A549 (cell line): ENCODE results near the gene THAP3. TPM values are rescaled to one million over a fixed set of nuclear protein-coding genes. Genes with fewer than 3 reads are reported as not detected.
A peak's percentile ranks its signal among the peaks of the same experiment; 100 is the strongest.

Experiments
- ATAC-seq, 2 experiments: fragments of 200-7000 bp in 1 of 2; fragments of >200 bp in 1 of 2; cut with Nextera tagmentation in 1 of 2; cut with Tn5 transposase in 1 of 2; 3 replicates each; pipeline versions ENCODE4 v1.8.0 to v1.9.1; 2018 to 2020; ENCODE audit warnings: mild to moderate bottlenecking in 1 of 2, moderate library complexity in 1 of 2
- CTCF ChIA-PET: fragments of 300-600 bp; sonication (Branson Sonifier 250); formaldehyde crosslinking; extraction: SDS; loops from one replicate; lab custom pipeline; 2021; ENCODE audit warnings: antibody characterized with exemption, inconsistent platforms; lab: Yijun Ruan, JAX
- POLR2A ChIA-PET: fragments of 350-600 bp; formaldehyde crosslinking; extraction: SDS; loops from one replicate; lab custom pipeline; 2021; ENCODE audit warnings: antibody characterized with exemption, inconsistent platforms; lab: Yijun Ruan, JAX
- DNase-seq, 2 experiments: peaks; one replicate each; pipeline versions ENCODE4 v3.0.0 to v3.0.0-alpha.2; 2011 to 2016; ENCODE audit warnings: low read depth in 1 of 2, low spot score in 1 of 2
- FAIRE-seq: peaks from 2 replicates; lab custom pipeline; 2011; peaks lifted over from hg19 to GRCh38; lab: Jason Lieb, UNC
- H3K27ac ChIP-seq, 2 experiments: fragments of >200 bp; sonication (Bioruptor Twin); formaldehyde crosslinking; 3 replicates each; pipeline ENCODE4 v1.5.1; 2016 to 2017
- H3K4me1 ChIP-seq: fragments of >200 bp; sonication (Bioruptor Twin); formaldehyde crosslinking; 3 replicates; pipeline ENCODE4 v1.6.1; 2016
- H3K4me2 ChIP-seq: fragments of >200 bp; sonication (Bioruptor Twin); formaldehyde crosslinking; 3 replicates; pipeline ENCODE4 v1.6.1; 2016
- H3K4me3 ChIP-seq: fragments of >200 bp; sonication (Bioruptor Twin); formaldehyde crosslinking; 3 replicates; pipeline ENCODE4 v1.5.1; 2016
- H3K9me3 ChIP-seq: fragments of >200 bp; sonication (Bioruptor Twin); formaldehyde crosslinking; 3 replicates; pipeline ENCODE4 v1.6.1; 2016
- BHLHE40 ChIP-seq: IDR thresholded peaks from 2 replicates; pipeline ENCODE4 v1.6.1; 2012; ENCODE audit warnings: low read depth, low read length, inconsistent platforms
- CBX8 ChIP-seq: fragments of 200-600 bp; sonication (generic); IDR thresholded peaks from 2 replicates; pipeline ENCODE4 v1.6.1; 2016
- CHD2 ChIP-seq: fragments of 150-350 bp; IDR thresholded peaks from 2 replicates; pipeline ENCODE4 v1.6.1; 2014; ENCODE audit warnings: low read length; ENCODE audit not compliant: partially characterized antibody
- CHD4 ChIP-seq: fragments of 200-600 bp; sonication (generic); IDR thresholded peaks from 2 replicates; pipeline ENCODE4 v1.6.1; 2016; ENCODE audit warnings: antibody characterized with exemption, mild to moderate bottlenecking, borderline replicate concordance
- HEYL ChIP-seq: fragments of 250-450 bp; sonication (Bioruptor Pico); IDR thresholded peaks from 2 replicates; pipeline ENCODE4 v1.8.0; 2021; ENCODE audit warnings: mild to moderate bottlenecking, moderate library complexity
- KDM5A ChIP-seq: fragments of 200-600 bp; sonication (generic); IDR thresholded peaks from 2 replicates; pipeline ENCODE4 v1.6.1; 2016; ENCODE audit warnings: antibody characterized with exemption, mild to moderate bottlenecking
- POLR2A ChIP-seq: IDR thresholded peaks from 2 replicates; pipeline ENCODE4 v1.6.1; 2012; ENCODE audit warnings: mild to moderate bottlenecking, low read length
- RAD21 ChIP-seq, 2 experiments: fragments of >200 bp in 1 of 2; sonication (Bioruptor Twin) in 1 of 2; formaldehyde crosslinking in 1 of 2; IDR thresholded peaks in 1 of 2; conservative IDR thresholded peaks in 1 of 2; 2 replicates in 1 of 2; 3 replicates in 1 of 2; pipeline ENCODE4 v1.6.1; 2012 to 2018; ENCODE audit warnings: inconsistent platforms in 1 of 2
- USF2 ChIP-seq: fragments of 450-650 bp; IDR thresholded peaks from 2 replicates; pipeline ENCODE4 v1.6.1; 2014; ENCODE audit warnings: antibody characterized with exemption
- ZNF302 ChIP-seq: fragments of 250-450 bp; sonication (Bioruptor Pico); IDR thresholded peaks from 2 replicates; pipeline ENCODE4 v1.9.0; 2021; ENCODE audit warnings: inconsistent platforms, mild to moderate bottlenecking, moderate library complexity
- ZSCAN20 ChIP-seq: fragments of 250-450 bp; sonication (Bioruptor Pico); IDR thresholded peaks from 2 replicates; pipeline ENCODE4 v1.8.0; 2022; ENCODE audit warnings: mild to moderate bottlenecking, moderate library complexity
- WGBS: methylation state at CpG from one replicate; pipeline ENCODE4 v1.1.6; 2017; ENCODE audit errors: missing lambda C conversion rate; 5-methylcytosine and 5-hydroxymethylcytosine counted together
- polyA plus RNA-seq, 4 experiments: library from polyadenylated mRNA; depleted of rRNA in 3 of 4; stranded (reverse); fragments of >200 nt; fragmentation: RNase III in 1 of 4; extraction: RNeasy Plus Mini Kit Qiagen cat#74134 plus additional on column Dnase treatment in 1 of 4; gene quantifications; 2 replicates in 3 of 4; 3 replicates in 1 of 4; pipeline ENCODE4 v1.2.3, GENCODE V29; 2011 to 2017
- TF ChIP-seq, protein P1 (sequence below): IDR thresholded peaks from 2 replicates; pipeline ENCODE4 v1.6.1; 2012
- TF ChIP-seq, protein P2 (sequence below): IDR thresholded peaks from 2 replicates; pipeline ENCODE4 v1.6.1; 2012
- TF ChIP-seq, protein P3 (sequence below): fragments of 250-450 bp; sonication (Bioruptor Pico); IDR thresholded peaks from 2 replicates; pipeline ENCODE4 v1.5.0; 2021; ENCODE audit warnings: mild to moderate bottlenecking, moderate library complexity, borderline replicate concordance

THAP3 gene
- polyA plus RNA-seq, 2 of the 4 experiments (the other 2 are of a cell fraction) = 6.5 to 12.0 TPM

- WGBS = 82% methylated on average over 18 of the region's 25 CpGs
- FAIRE-seq (no peak), DNase-seq (no peak), ATAC-seq (0 out of 6 replicates have a peak, but pooled peaks of 1 of the 2 experiments have one; percentile 8)
- H3K4me2 ChIP-seq = no peak overlapping the region
- H3K9me3 ChIP-seq = no peaks in the 10 kb centered on the region
- ChIA-PET POLR2A (interaction anchor here (1.6 kb wide), 1 partner anchor 8 kb away, joined by 5 read pairs; the partner anchor contains the start of gene ZBTB48), CTCF (interaction anchor here (0.6 to 2.8 kb wide), 3 partner anchors 12 to 108 kb away, joined by 3 to 8 read pairs (median 4); partner anchors contain the start of genes NOL9 and TAS1R1)
- H3K4me3 ChIP-seq = no peak overlapping the region
- no peaks in the 10 kb centered on the region for H3K4me1 ChIP-seq
- no peak overlapping the region for H3K27ac ChIP-seq
- TF ChIP-seq POLR2A (no peak), ZNF302 (CRISPR knock-in tag) (no peak), CHD4 (no peak)
- TF ChIP-seq, protein P1, sequence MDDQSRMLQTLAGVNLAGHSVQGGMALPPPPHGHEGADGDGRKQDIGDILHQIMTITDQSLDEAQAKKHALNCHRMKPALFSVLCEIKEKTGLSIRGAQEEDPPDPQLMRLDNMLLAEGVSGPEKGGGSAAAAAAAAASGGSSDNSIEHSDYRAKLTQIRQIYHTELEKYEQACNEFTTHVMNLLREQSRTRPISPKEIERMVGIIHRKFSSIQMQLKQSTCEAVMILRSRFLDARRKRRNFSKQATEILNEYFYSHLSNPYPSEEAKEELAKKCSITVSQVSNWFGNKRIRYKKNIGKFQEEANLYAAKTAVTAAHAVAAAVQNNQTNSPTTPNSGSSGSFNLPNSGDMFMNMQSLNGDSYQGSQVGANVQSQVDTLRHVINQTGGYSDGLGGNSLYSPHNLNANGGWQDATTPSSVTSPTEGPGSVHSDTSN = no peak
Measured at GRCh38 chr1:6588128-6588892, 36.4 kb upstream of the THAP3 start.

DNA sequence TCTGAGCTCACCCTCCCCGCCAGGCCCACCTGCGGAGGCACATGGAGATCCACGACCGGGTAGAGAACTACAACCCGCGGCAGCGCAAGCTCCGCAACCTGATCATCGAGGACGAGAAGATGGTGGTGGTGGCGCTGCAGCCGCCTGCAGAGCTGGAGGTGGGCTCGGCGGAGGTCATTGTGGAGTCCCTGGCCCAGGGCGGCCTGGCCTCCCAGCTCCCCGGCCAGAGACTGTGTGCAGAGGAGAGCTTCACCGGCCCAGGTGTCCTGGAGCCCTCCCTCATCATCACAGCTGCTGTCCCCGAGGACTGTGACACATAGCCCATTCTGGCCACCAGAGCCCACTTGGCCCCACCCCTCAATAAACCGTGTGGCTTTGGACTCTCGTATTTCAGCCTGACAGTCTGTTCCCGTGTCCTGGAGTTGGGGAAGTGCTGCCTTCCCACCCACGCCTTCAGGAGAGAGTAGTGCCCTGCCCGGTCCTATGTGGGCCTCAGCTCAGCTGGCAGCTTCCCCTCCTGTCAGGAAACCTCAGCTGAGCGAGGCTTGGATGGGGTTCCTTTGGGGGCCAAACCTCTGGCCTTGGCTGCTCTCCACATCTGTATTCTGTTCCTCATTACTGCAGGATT, 35.7 kb upstream of the THAP3 start:
- CTCF ChIA-PET = interaction anchor here (0.6 to 2.8 kb wide), 5 partner anchors 11 to 109 kb away, joined by 3 to 8 read pairs (median 3); partner anchors contain the start of genes NOL9 and TAS1R1
- WGBS = 92% methylated on average over 13 of the region's 24 CpGs
- no peak overlapping the region for H3K4me3 ChIP-seq
- no peak overlapping the region for H3K4me2 ChIP-seq
- TF ChIP-seq CHD2 = no peak
- TF ChIP-seq, protein P2, sequence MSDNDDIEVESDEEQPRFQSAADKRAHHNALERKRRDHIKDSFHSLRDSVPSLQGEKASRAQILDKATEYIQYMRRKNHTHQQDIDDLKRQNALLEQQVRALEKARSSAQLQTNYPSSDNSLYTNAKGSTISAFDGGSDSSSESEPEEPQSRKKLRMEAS = no peak
- no peak for TF ChIP-seq HEYL (CRISPR knock-in tag)
- TF ChIP-seq, protein P3, sequence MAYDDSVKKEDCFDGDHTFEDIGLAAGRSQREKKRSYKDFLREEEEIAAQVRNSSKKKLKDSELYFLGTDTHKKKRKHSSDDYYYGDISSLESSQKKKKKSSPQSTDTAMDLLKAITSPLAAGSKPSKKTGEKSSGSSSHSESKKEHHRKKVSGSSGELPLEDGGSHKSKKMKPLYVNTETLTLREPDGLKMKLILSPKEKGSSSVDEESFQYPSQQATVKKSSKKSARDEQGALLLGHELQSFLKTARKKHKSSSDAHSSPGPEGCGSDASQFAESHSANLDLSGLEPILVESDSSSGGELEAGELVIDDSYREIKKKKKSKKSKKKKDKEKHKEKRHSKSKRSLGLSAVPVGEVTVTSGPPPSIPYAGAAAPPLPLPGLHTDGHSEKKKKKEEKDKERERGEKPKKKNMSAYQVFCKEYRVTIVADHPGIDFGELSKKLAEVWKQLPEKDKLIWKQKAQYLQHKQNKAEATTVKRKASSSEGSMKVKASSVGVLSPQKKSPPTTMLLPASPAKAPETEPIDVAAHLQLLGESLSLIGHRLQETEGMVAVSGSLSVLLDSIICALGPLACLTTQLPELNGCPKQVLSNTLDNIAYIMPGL (CRISPR knock-in tag) = no peak
- TF ChIP-seq BHLHE40 = no peak
- TF ChIP-seq KDM5A = no peak
- TF ChIP-seq CBX8 = no peak
- TF ChIP-seq, all 56 proteins: peak for 0
- POLR2A ChIA-PET = interaction anchor here (1.6 kb wide), 1 partner anchor 9 kb away, joined by 5 read pairs; the partner anchor contains the start of gene ZBTB48
- Histone ChIP-seq H3K27ac (no peak overlapping the region), H3K9me3 (no peaks in the 10 kb centered on the region), H3K4me1 (no peaks in the 10 kb centered on the region)
- DNase-seq (no peak), ATAC-seq (no peak), FAIRE-seq (no peak)

DNA sequence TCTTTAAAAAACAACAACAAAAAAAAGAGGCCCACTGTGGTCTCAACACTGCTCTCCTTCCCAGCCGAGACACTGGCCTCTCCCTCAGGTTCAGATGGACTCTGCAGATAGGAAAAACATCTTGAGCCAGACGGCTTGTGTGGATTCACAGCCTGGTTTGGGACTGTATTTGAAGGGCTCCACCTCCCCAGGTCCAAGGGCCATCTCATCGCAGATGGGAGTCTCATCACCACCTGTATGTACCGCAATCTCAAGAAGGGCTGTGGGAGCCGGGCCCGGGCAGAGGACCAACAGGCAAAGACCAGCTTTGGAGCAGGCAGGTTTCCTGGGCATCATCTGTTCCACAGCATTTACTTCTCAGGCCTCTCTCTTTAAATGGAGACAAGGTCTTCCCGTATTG, 34.6 kb upstream of the THAP3 start:
- ChIA-PET POLR2A (interaction anchor here (1.6 kb wide), 1 partner anchor 10 kb away, joined by 5 read pairs; the partner anchor contains the start of gene ZBTB48), CTCF (interaction anchor here (1.0 to 2.8 kb wide), 3 partner anchors 35 to 100 kb away, joined by 3 to 8 read pairs (median 3); partner anchors contain the start of genes NOL9 and TAS1R1)

More for the DNA sequence above, 34.6 kb upstream of the THAP3 start:
- no peaks in the 10 kb centered on the region for H3K9me3 ChIP-seq
- H3K4me3 ChIP-seq = no peak overlapping the region
- no peak overlapping the region for H3K27ac ChIP-seq
- WGBS = 84% methylated on average over 6 of the region's 7 CpGs
- no peak overlapping the region for H3K4me2 ChIP-seq
- ATAC-seq = no peak
- DNase-seq = no peak
- TF ChIP-seq ZSCAN20 (no peak), RAD21 (conservative IDR thresholded peaks at IDR 0.05 in 1 of 2, IDR thresholded peaks at IDR 0.05 in 1 of 2) (no peak), USF2 (no peak)
- TF ChIP-seq, protein P2 = no peak
- H3K4me1 ChIP-seq = no peaks in the 10 kb centered on the region
- FAIRE-seq = no peak
